Stimulated activated naive CD4-positive, alpha-beta T cell (primary cell): ENCODE results near the gene CYFIP2.
"Not testable (repeated sequence)": the region's sequence is repeated elsewhere in the genome, so short reads cannot be mapped to it uniquely, and the experiment has no call there.

Source experiments
- DNase-seq, 6 experiments: peaks; one replicate each; lab custom pipeline; 2025; lab: John Stamatoyannopoulos, UW

The CYFIP2 gene

DNA sequence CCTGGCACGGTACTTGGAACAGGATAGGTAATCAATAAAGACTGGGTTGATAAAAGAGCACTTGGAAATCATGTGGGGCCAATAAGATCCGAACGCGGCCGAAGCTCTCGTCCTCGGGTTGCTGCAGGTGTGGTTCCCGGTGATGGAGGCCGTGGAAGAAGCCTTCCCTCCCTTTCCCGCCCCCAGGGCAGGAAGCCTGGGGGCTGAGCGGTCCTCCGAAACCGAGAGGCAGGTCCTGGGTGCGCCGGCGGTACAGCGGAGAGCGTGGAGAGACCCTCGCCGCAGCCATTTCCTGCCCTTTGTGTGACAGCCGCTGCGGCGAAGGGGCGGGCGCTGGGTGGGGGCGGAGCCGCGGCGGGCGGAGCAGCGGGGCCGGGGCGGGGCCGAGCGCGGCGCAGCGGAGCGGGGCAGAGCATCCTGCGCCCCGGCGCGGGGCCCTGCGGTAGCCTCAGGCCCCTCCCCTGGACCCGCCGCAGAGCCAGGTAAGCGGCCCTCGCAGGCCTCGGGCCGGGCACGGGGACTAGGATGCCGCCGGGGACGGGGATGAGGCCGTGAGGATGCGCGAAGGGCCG lies at the start of gene CYFIP2:
TSS of gene CYFIP2 (plus strand) at position 410 of the 572 bp plus-strand sequence. CDS start 19,239 bp downstream, outside the sequence.
- peak; percentile 78 to 88 (median 82) for DNase-seq

DNA sequence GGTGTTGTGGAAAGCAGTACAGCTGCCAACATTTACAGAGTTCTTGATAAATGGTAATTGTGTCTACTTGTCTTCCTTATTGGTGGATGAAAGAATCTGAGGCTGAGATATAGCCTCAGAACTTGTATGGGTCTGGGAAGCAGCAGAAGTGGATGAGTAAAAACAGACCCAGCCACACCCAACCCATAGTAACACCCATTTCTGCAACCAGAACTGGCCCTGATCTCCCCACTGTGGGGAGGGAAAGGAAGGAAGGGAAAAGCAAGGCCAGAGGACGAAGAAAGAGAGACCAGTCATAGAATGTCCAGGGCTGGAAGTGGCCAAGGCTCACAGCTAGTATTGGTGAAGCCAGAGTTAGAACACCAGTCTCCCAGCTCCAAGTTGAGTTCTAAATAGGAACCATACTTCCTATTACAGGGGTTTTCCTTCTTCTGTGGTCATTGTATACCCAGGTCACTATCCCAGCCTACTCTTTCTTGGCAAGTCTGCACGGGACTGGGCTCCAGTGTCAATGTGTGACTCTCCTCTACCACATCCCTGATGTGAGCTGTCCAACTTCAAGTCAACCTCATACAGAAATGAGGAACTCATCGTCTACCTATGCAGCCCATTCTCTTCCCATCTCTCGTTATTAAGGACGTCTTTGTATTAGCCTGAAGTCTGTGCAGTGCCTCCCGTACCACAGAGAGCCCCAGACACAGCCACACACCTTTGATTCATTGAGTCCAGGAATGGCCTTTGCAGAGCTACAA lies 49.4 kb upstream of the CYFIP2 start:
- no peak for DNase-seq

DNA sequence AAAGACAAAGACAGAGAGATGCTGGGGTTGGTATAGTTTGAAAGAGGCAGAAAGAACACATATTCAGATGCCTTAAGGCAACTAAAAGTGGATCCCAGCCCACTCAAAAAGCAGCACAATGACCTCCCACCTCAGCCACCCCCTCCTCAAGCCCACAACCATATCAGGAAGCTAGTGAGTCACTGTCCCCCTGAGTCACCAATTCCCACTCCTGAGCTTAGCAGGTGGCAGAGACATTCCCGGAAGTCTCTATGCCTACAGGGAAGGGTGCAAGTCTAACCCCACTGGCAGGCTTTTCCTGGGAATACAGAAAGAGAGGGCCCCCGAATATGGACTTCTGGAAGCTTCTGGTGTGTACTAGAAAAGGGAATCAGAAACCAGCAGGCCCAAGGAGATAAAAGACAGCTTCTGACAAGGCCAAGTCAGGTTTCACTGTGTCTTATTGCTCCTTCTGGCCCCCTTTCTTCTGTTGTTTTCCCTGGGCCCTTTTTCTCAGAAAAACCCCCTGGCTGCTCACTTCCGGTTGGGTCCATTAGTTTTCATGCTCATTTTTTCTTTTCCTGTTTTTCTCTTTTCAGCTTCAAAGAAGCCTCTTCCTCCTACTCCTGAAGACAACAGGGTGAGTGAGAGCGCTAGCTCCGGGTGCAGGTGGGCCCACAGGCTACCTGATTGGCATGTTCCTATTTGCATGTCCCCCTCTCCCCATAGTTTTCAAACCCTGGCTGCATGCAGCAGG lies 48.5 kb upstream of the CYFIP2 start:
- DNase-seq: peak; percentile 7 to 40 (median 32)

- DNase-seq: no peak
Measured at GRCh38 chr5:157219491-157220271, 46.2 kb upstream of the CYFIP2 start.

- DNase-seq: no peak
Measured at GRCh38 chr5:157221959-157222358, 44.0 kb upstream of the CYFIP2 start.

DNA sequence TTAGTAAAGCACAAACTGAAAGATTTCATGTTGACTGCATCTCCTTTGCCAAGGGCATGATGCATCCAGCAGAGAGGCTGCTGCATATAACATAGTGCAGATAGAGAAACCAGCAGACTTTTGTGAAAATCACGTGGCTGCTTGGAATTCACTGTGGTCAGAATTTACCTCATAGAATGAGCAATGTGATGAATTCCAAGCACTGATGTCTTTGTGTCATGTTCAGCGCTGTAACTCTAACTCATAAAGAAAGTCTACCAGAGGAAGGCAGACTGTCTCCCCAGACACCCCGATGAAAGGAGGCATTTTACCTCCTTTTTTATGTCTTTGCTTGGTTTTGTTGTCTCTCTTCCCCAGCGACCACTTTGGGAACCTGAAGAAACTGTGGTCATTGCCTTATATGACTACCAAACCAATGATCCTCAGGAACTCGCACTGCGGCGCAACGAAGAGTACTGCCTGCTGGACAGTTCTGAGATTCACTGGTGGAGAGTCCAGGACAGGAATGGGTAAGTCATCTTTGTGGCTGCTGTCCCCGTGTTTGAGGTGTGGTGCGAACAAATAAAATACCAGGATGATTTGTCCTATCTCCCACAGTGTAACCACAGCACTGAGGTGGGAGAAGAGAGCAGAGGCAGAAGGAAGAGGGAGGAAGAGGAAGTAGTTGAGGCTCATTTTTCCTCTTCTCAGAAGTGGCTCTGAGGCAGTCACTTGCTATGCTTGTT lies 43.3 kb upstream of the CYFIP2 start:
- DNase-seq: peak; percentile 33 to 68 (median 54)

GRCh38 chr5:157225469-157226422 lies 40.2 kb upstream of the CYFIP2 start:
- DNase-seq: no peak

- DNase-seq: no peak
Measured at GRCh38 chr5:157230610-157231009, 35.3 kb upstream of the CYFIP2 start.

DNA sequence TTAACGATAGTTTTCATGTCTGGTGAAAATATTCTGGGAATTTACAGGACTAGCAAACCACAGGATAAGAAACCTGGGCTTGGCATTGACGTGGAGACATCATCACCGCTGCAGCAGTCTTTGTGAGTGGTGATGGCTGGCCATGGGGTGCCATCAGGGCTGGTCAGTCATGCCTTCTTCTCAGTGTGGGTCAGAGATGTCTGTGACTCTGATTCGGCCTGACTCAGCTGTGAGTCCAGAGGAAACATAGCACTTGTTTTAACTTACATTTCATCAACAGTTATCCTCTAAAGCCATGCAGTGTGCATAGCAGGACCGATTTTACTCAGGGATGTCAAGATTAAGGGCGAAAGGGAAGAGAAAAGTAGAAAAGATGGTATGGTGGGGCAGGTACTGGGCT lies 33.2 kb upstream of the CYFIP2 start:
- no peak for DNase-seq

- peak in 4 of 6 experiments; percentile 16 to 72 (median 70) for DNase-seq
Measured at GRCh38 chr5:157233515-157233914, 32.4 kb upstream of the CYFIP2 start.

DNA sequence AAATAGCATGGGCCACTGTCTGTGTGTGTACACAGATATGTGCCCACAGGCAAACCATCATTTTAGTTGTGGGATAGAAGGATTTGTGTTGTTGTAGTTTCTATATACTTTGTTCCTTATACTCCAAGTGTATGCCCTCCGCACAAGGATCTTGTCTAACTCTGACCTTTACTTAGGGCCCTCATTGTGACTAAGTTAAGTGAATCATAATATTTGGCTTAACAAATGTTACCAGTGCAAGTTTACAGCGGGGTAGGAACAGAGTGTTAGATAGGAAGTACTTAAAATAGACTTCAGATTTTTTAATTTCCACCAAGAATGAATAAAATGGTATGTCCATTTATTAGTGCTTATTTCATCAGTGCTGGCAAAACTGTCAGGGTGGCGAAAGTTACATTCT lies 29.5 kb upstream of the CYFIP2 start:
- DNase-seq: no peak

DNA sequence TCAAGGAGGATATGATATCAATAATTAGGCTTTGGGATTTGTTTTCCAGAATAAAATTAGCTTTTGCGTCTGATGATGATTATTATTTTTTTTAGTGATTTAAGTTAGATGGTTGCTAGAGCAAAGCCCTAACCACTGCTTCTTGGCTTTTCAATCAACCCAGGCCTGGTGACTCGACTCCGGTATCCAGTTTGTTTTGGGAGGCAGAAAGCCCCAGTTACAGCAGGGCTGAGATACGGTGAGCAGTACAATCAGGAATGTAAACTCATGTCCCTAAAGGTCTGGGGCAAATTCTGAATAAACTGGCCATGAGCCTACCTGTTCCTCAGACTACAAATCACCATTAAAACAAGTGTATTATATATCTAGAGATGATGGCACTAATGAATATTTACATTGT lies 24.4 kb upstream of the CYFIP2 start:
- no peak for DNase-seq

GRCh38 chr5:157244704-157245103 lies 21.2 kb upstream of the CYFIP2 start:
- DNase-seq: not testable (repeated sequence)

GRCh38 chr5:157245476-157245875 lies 20.4 kb upstream of the CYFIP2 start:
- no peak for DNase-seq

DNA sequence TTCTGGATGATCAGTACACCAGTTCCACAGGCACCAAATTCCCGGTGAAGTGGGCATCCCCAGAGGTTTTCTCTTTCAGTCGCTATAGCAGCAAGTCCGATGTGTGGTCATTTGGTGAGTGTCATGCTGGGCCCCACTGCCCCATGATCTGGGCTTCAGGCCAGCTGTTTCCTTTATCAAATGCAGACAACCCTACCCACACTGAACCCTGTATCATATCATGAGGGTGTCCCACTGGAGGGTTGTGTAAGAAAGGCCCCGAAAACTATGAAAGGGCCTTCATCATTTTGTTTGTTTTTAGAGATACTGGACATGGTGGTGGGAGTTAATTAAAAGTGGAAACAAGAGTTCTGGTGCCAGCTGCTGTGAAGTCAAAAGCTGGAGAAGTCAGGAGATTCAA lies 20.0 kb upstream of the CYFIP2 start:
- no peak for DNase-seq

DNA sequence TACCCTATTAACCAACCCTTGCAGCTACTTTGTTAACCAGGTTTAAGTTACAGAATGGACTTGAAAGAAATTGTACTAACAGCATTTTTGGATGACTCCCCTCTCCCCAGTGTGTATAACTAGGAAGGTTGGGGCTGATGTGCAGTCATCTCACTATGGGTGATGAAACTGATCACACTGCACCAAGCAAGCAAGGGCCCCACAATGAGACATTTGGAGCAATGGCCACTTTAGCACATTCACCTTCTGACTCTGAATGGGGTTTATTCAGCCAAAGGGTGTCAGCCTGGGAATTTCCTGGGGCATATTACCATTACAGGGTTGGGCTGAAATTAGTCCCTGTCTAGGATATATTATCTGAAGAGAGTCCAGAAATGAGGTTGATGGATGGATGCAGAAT lies 18.7 kb upstream of the CYFIP2 start:
- no peak for DNase-seq

GRCh38 chr5:157248821-157249470 lies 17.0 kb upstream of the CYFIP2 start:
- DNase-seq: peak in 4 of 6 experiments; percentile 37 to 69 (median 64)

- peak; percentile 29 to 86 (median 70) for DNase-seq
Measured at GRCh38 chr5:157252711-157253465, 13.0 kb upstream of the CYFIP2 start.

GRCh38 chr5:157253547-157253946 lies 12.4 kb upstream of the CYFIP2 start:
- DNase-seq: peak in 1 of 6 experiments; percentile 32
